Right lobe of liver (tissue), 6 donors: ENCODE data around the gene IGFBPL1. TPM values are rescaled to one million over a fixed set of nuclear protein-coding genes. Genes with fewer than 3 reads are reported as not detected.
"Not testable (repeated sequence)": the region's sequence is repeated elsewhere in the genome, so short reads cannot be mapped to it uniquely, and the experiment has no call there.

Experiments
- ATAC-seq, 4 donors: fragments of 200-7000 bp; cut with Tn5 transposase; one replicate each; pipeline ENCODE4 v1.9.1; 2020; ENCODE audit warnings: mild to moderate bottlenecking in 4 of 4, moderate library complexity in 4 of 4
- DNase-seq, 3 donors: peaks; one replicate each; pipeline ENCODE4 v3.0.0-alpha.2; 2020
- H3K27ac ChIP-seq, 3 donors: fragments of 200-600 bp; one replicate each; pipeline ENCODE4 v1.8.0; 2022
- H3K27me3 ChIP-seq, 2 donors: fragments of 200-600 bp; one replicate each; pipeline ENCODE4 v1.8.0; 2022
- H3K36me3 ChIP-seq, 4 donors: fragments of 200-600 bp; sonication (generic) in 1 of 4; one replicate each; pipeline versions ENCODE4 v1.5.1 to v1.8.0; 2017 to 2022; ENCODE audit warnings: control low read depth in 1 of 4
- H3K4me1 ChIP-seq, 4 donors: fragments of 200-600 bp; sonication (generic) in 1 of 4; one replicate each; pipeline versions ENCODE4 v1.5.1 to v1.8.0; 2017 to 2022; ENCODE audit warnings: control low read depth in 1 of 4
- H3K4me3 ChIP-seq, 3 donors: fragments of 200-600 bp; one replicate each; pipeline ENCODE4 v1.8.0; 2022
- H3K9me3 ChIP-seq, 4 donors: fragments of 200-600 bp; sonication (generic) in 1 of 4; one replicate each; pipeline versions ENCODE4 v1.5.1 to v1.8.0; 2017 to 2022; ENCODE audit warnings: control low read depth in 1 of 4
- CTCF ChIP-seq, 4 donors: fragments of 200-600 bp in 3 of 4; fragments of 450-650 bp in 1 of 4; IDR thresholded peaks; one replicate each; pipeline versions ENCODE4 v1.5.1 to v1.8.0; 2016 to 2022; ENCODE audit warnings: antibody characterized with exemption in 4 of 4, mild to moderate bottlenecking in 2 of 4
- POLR2A ChIP-seq: fragments of 450-650 bp; IDR thresholded peaks from one replicate; pipeline ENCODE4 v1.6.1; 2017; ENCODE audit warnings: antibody characterized with exemption, mild to moderate bottlenecking
- WGBS: methylation state at CpG from one replicate; pipeline ENCODE4 v1.1.6; 2018; ENCODE audit warnings: low coverage, low lambda C conversion rate; ENCODE audit not compliant: insufficient coverage; ENCODE audit errors: missing lambda C conversion rate; 5-methylcytosine and 5-hydroxymethylcytosine counted together
- intact Hi-C, 2 donors: fragments of 100-400 bp; cut with DNase I; formaldehyde crosslinking; loops; one replicate each; pipeline versions ENCODE4 v1.11.2 to v1.14.1; 2022
- total RNA-seq, 6 experiments: library from RNA; depleted of rRNA in 2 of 6; stranded (reverse); fragments of >200 nt in 2 of 6; fragmentation: NEBNext Ultra II Directional in 3 of 6; extraction: Animal tissue kit (Norgen Biotek cat#: 25700) in 3 of 6; gene quantifications; one replicate each; pipeline versions ENCODE4 v1.1.0 to v1.2.4, GENCODE V29; 2016 to 2023
- donor health status: DM: no; HTN: yes; CAD: no.
- donor health status: DM: no; HTN: no; CAD: no.
- donor health status: DM: no; HTN: no; CAD: no.
- donor health status: DM: no; HTN: yes; CAD: no.
- donor health status: DM: no; HTN: yes; CAD: no.

The IGFBPL1 gene
- total RNA-seq, 6 experiments from 2014 or later = 0.20 to 2.7 (median 0.44) TPM; not detected in 1

- no peak for TF ChIP-seq POLR2A
- no peak for TF ChIP-seq CTCF (IDR thresholded peaks at IDR 0.05)
- no peak overlapping the region for H3K4me3 ChIP-seq
- H3K9me3 ChIP-seq = no peaks in the 10 kb centered on the region
- H3K36me3 ChIP-seq = no peaks in the 10 kb centered on the region
- WGBS = 77% methylated on average over 3 of the region's 3 CpGs
- no peaks in the 10 kb centered on the region for H3K27me3 ChIP-seq
- no peak overlapping the region for H3K27ac ChIP-seq
- peak in 1 of 3 donors; percentile 14 for DNase-seq
- H3K4me1 ChIP-seq = peaks cover 0 to 8% (median 0%) of the 10 kb centered on the region in 4 donors
- ATAC-seq = no peak
- intact Hi-C loops = loop anchor here in 1 of 2 donors (5.0 kb wide), 1 partner anchor 43 kb away; no protein-coding TSS in a partner anchor
Observed at GRCh38 chr9:38405785-38406184, 18.5 kb downstream of the IGFBPL1 start.

GRCh38 chr9:38404314-38404713, 19.9 kb downstream of the IGFBPL1 start:
- intact Hi-C loops = no loop called here

GRCh38 chr9:38401994-38402393, 22.3 kb downstream of the IGFBPL1 start:
- peaks cover 0 to 3% (median under 1%) of the 10 kb centered on the region in 4 donors for H3K36me3 ChIP-seq
- WGBS = 25% methylated on average over 4 of the region's 6 CpGs
- H3K9me3 ChIP-seq = no peaks in the 10 kb centered on the region
- H3K4me1 ChIP-seq = peaks cover 0 to 15% (median 0%) of the 10 kb centered on the region in 4 donors
- intact Hi-C loops = no loop called here
- H3K27ac ChIP-seq = no peak overlapping the region
- DNase-seq = peak in 1 of 3 donors; percentile 57
- TF ChIP-seq CTCF (IDR thresholded peaks at IDR 0.05) (no peak), POLR2A (no peak)
- H3K4me3 ChIP-seq = no peak overlapping the region
- H3K27me3 ChIP-seq = no peaks in the 10 kb centered on the region
- peak; percentile 41 to 77 (median 66) for ATAC-seq

More at GRCh38 chr9:38404314-38404713, 19.9 kb downstream of the IGFBPL1 start:
- Histone ChIP-seq H3K27me3 (no peaks in the 10 kb centered on the region), H3K4me1 (peaks cover 0 to 15% (median 0%) of the 10 kb centered on the region in 4 donors), H3K36me3 (no peaks in the 10 kb centered on the region), H3K27ac (no peak overlapping the region), H3K9me3 (no peaks in the 10 kb centered on the region), H3K4me3 (no peak overlapping the region)
- DNase-seq = peak in 1 of 3 donors; percentile 27
- TF ChIP-seq POLR2A (no peak), CTCF (IDR thresholded peaks at IDR 0.05) (no peak)
- 75% methylated on average over 3 of the region's 6 CpGs for WGBS
- no peak for ATAC-seq

- H3K9me3 ChIP-seq, DNase-seq, H3K4me3 ChIP-seq, intact Hi-C loops, H3K27ac ChIP-seq, ATAC-seq, H3K27me3 ChIP-seq: not testable (repeated sequence)
- H3K4me1 ChIP-seq = peaks cover 0 to 18% (median 4%) of the 10 kb centered on the region in 4 donors
- 100% methylated on average over 1 of the region's 1 CpG for WGBS
- peaks cover 0 to 15% (median 8%) of the 10 kb centered on the region in 4 donors for H3K36me3 ChIP-seq
Observed at GRCh38 chr9:38399191-38399590, 25.1 kb downstream of the IGFBPL1 start.

GRCh38 chr9:38396371-38396671, 27.9 kb downstream of the IGFBPL1 start:
- peak in 1 of 3 donors; percentile 22 for DNase-seq
- intact Hi-C loops = no loop called here

More at GRCh38 chr9:38396371-38396671, 27.9 kb downstream of the IGFBPL1 start:
- Histone ChIP-seq H3K27me3 (no peaks in the 10 kb centered on the region), H3K27ac (no peak overlapping the region), H3K4me1 (peaks cover 0 to 24% (median 9%) of the 10 kb centered on the region in 4 donors), H3K4me3 (no peak overlapping the region), H3K9me3 (no peaks in the 10 kb centered on the region), H3K36me3 (peaks cover 0 to 15% (median 8%) of the 10 kb centered on the region in 4 donors)
- WGBS = no CpG with 5 or more reads among the region's 10 CpGs
- no peak for ATAC-seq
- TF ChIP-seq CTCF (IDR thresholded peaks at IDR 0.05) (no peak), POLR2A (no peak)
